Measurements from ENCODE around the gene UGCG. TPM values are rescaled to one million over a fixed set of nuclear protein-coding genes. Genes with fewer than 3 reads are reported as not detected.
"Not testable (repeated sequence)": the region's sequence is repeated elsewhere in the genome, so short reads cannot be mapped to it uniquely, and the experiment has no call there.

UGCG gene
- total and polyA plus RNA-seq, 10 of the 15 experiments (the other 5 are each of a cell fraction or from before 2014, with no cell fraction given), result 21.7 to 96.6 (median 48.9) TPM

DNA sequence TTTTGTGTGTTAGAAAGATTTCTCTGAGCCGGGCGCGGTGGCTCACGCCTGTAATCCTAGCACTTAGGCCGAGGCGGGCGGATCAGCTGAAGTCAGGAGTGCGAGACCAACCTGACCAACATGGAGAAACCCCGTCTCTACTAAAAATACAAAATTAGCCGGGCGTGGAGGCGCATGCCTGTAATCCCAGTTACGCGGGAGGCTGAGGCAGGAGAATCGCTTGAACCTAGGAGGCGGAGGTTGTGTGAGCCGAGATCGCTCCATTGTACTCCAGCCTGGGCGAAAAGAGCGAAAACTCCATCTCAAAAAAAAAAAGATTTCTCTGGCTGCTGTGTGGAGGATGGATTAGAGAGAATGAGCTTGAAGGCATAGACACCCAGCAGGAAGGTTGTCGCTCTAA is 51.5 kb downstream of the UGCG start:
- not testable (repeated sequence) for H3K27me3 ChIP-seq (replicated peaks in 1 of 2; ENCODE audit: control insufficient read depth in 2 of 2, insufficient read depth in 2 of 2, low read length in 1 of 2); H3K4me3 ChIP-seq
- 98% methylated on average over 21 of the region's 21 CpGs for WGBS (ENCODE audit: insufficient coverage, insufficient replicate concordance, low lambda C conversion rate, missing lambda C conversion rate)

More for the DNA sequence above, 51.5 kb downstream of the UGCG start:
- H3K9me3 ChIP-seq (replicated peaks; ENCODE audit: control insufficient read depth, insufficient read depth, low read length); ATAC-seq; DNase-seq (ENCODE audit: low read depth, low spot score); BruUV-seq (replicated peaks); H3K27ac ChIP-seq (ENCODE audit: control insufficient read depth, insufficient read depth); H3K36me3 ChIP-seq (ENCODE audit: control insufficient read depth in 2 of 2, insufficient read depth in 2 of 2, low read length in 1 of 2); H3K9ac ChIP-seq (ENCODE audit: control insufficient read depth, insufficient read depth, low read length); H3K79me2 ChIP-seq (ENCODE audit: control insufficient read depth, insufficient read depth, low read length); in situ Hi-C loops (cut with MboI); H2AFZ ChIP-seq (ENCODE audit: control insufficient read depth, low read depth, low read length); FAIRE-seq; H4K20me1 ChIP-seq (ENCODE audit: control insufficient read depth, insufficient read depth); intact Hi-C loops (cut with micrococcal nuclease; ENCODE audit: unreplicated experiment); H3K4me2 ChIP-seq (ENCODE audit: control insufficient read depth, insufficient read depth): not testable (repeated sequence)
- RAD21 ChIA-PET (ENCODE audit: unreplicated experiment), result interaction anchor here (0.7 to 1.1 kb wide), 4 partner anchors 10 to 74 kb away, joined by 3 to 5 read pairs (median 4); no protein-coding TSS in a partner anchor
- peaks cover 41% of the 10 kb centered on the region for H3K4me1 ChIP-seq (ENCODE audit: control insufficient read depth, insufficient read depth, low read length)
- CTCF ChIA-PET, result interaction anchor here (0.6 to 2.4 kb wide), 2 partner anchors 10 to 125 kb away, joined by 5 to 8 read pairs; no protein-coding TSS in a partner anchor
- POLR2A ChIA-PET, result interaction anchor here (0.7 to 1.8 kb wide), 3 partner anchors 10 to 23 kb away, joined by 3 to 7 read pairs (median 4); no protein-coding TSS in a partner anchor
- TF ChIP-seq, protein P1, sequence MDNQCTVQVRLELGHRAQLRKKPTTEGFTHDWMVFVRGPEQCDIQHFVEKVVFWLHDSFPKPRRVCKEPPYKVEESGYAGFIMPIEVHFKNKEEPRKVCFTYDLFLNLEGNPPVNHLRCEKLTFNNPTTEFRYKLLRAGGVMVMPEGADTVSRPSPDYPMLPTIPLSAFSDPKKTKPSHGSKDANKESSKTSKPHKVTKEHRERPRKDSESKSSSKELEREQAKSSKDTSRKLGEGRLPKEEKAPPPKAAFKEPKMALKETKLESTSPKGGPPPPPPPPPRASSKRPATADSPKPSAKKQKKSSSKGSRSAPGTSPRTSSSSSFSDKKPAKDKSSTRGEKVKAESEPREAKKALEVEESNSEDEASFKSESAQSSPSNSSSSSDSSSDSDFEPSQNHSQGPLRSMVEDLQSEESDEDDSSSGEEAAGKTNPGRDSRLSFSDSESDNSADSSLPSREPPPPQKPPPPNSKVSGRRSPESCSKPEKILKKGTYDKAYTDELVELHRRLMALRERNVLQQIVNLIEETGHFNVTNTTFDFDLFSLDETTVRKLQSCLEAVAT (IDR thresholded peaks at IDR 0.05), result peak; percentile 80; the same call in 1 of the 2 replicates
- TF ChIP-seq, protein P2, sequence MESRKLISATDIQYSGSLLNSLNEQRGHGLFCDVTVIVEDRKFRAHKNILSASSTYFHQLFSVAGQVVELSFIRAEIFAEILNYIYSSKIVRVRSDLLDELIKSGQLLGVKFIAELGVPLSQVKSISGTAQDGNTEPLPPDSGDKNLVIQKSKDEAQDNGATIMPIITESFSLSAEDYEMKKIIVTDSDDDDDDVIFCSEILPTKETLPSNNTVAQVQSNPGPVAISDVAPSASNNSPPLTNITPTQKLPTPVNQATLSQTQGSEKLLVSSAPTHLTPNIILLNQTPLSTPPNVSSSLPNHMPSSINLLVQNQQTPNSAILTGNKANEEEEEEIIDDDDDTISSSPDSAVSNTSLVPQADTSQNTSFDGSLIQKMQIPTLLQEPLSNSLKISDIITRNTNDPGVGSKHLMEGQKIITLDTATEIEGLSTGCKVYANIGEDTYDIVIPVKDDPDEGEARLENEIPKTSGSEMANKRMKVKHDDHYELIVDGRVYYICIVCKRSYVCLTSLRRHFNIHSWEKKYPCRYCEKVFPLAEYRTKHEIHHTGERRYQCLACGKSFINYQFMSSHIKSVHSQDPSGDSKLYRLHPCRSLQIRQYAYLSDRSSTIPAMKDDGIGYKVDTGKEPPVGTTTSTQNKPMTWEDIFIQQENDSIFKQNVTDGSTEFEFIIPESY (IDR thresholded peaks at IDR 0.05), result 0 out of 2 replicates have a peak, but pooled peaks have one; percentile 14
- SMC1A ChIA-PET (ENCODE audit: uncharacterized antibody, unreplicated experiment), result interaction anchor here (0.7 to 2.8 kb wide), 8 partner anchors 10 to 44 kb away, joined by 3 to 13 read pairs (median 4); no protein-coding TSS in a partner anchor

Measured in GM12878 (cell line).